Fibroblast of lung (primary cell): ENCODE measurements around the gene OTOG. TPM values are rescaled to one million over a fixed set of nuclear protein-coding genes. Genes with fewer than 3 reads are reported as not detected.

ENCODE experiments used
- DNase-seq, 2 donors: peaks; one replicate each; pipeline versions ENCODE4 v3.0.0 to v3.0.0-alpha.2; 2010; ENCODE audit warnings: low read depth in 2 of 2
- H2AFZ ChIP-seq: 2 replicates; pipeline ENCODE4 v1.5.1; 2012; ENCODE audit warnings: low read length, control low read depth, inconsistent platforms
- H3K27ac ChIP-seq: 2 replicates; pipeline ENCODE4 v1.5.1; 2011; ENCODE audit warnings: low read length, control low read depth; ENCODE audit not compliant: insufficient read depth
- H3K27me3 ChIP-seq: 2 replicates; pipeline ENCODE4 v1.5.1; 2011; ENCODE audit warnings: mild to moderate bottlenecking, low read length; ENCODE audit not compliant: control insufficient read depth, insufficient read depth
- H3K36me3 ChIP-seq: 2 replicates; pipeline ENCODE4 v1.5.1; 2011; ENCODE audit warnings: low read length; ENCODE audit not compliant: control insufficient read depth, insufficient read depth
- H3K4me1 ChIP-seq: 2 replicates; pipeline ENCODE4 v1.5.1; 2011; ENCODE audit warnings: low read length; ENCODE audit not compliant: control insufficient read depth, insufficient read depth; ENCODE audit errors: extremely low read depth
- H3K4me2 ChIP-seq: 2 replicates; pipeline ENCODE4 v1.5.1; 2011; ENCODE audit warnings: low read length, control low read depth; ENCODE audit not compliant: insufficient read depth; ENCODE audit errors: extremely low read depth
- H3K4me3 ChIP-seq, 4 experiments: fragments of 200-600 bp in 1 of 4; sonication (generic) in 1 of 4; replicated peaks in 1 of 4; 2 replicates each; pipeline ENCODE4 v1.5.1; 2011 to 2016; ENCODE audit warnings: low read length in 4 of 4, low read depth in 3 of 4, mild to moderate bottlenecking in 3 of 4, control low read depth in 2 of 4, inconsistent platforms in 1 of 4, mixed read lengths in 1 of 4; ENCODE audit not compliant: insufficient read depth in 1 of 4; ENCODE audit errors: control extremely low read depth in 1 of 4
- H3K79me2 ChIP-seq: 2 replicates; pipeline ENCODE4 v1.5.1; 2012; ENCODE audit warnings: mild to moderate bottlenecking, low read length, inconsistent platforms; ENCODE audit not compliant: control insufficient read depth, insufficient read depth
- H3K9ac ChIP-seq: 2 replicates; pipeline ENCODE4 v1.5.1; 2011; ENCODE audit warnings: mild to moderate bottlenecking, low read length, control low read depth; ENCODE audit not compliant: insufficient read depth
- H3K9me3 ChIP-seq: 2 replicates; pipeline ENCODE4 v1.5.1; 2012; ENCODE audit warnings: low read depth, low read length; ENCODE audit not compliant: control insufficient read depth, insufficient read depth
- H4K20me1 ChIP-seq: 2 replicates; pipeline ENCODE4 v1.5.1; 2011; ENCODE audit warnings: low read length; ENCODE audit not compliant: control insufficient read depth, insufficient read depth; ENCODE audit errors: extremely low read depth
- CTCF ChIP-seq, 2 donors: IDR thresholded peaks in 1 of 2; conservative IDR thresholded peaks in 1 of 2; 1 replicate in 1 of 2; 2 replicates in 1 of 2; pipeline ENCODE4 v1.5.1; 2011 to 2012; ENCODE audit warnings: low read length in 2 of 2, control low read depth in 1 of 2, inconsistent platforms in 1 of 2, low read depth in 1 of 2, mild to moderate bottlenecking in 1 of 2
- EZH2 ChIP-seq: IDR thresholded peaks from 2 replicates; pipeline ENCODE4 v1.5.1; 2012; ENCODE audit warnings: low read length, control low read depth, mild to moderate bottlenecking; ENCODE audit errors: missing control alignments
- polyA plus RNA-seq, 2 donors: library from polyadenylated mRNA; depleted of rRNA in 1 of 2; stranded (reverse) in 1 of 2; unstranded in 1 of 2; fragments of >200 nt; gene quantifications; 2 replicates each; pipeline ENCODE4 v1.2.1, GENCODE V29; 2011 to 2012; ENCODE audit warnings: missing spikeins in 1 of 2
- total RNA-seq: library from RNA; depleted of rRNA; stranded (reverse); fragments of >200 nt; gene quantifications from 2 replicates; pipeline ENCODE4 v1.2.1, GENCODE V29; 2014

Gene OTOG
- total and polyA plus RNA-seq, 2 donors (not counting 1 experiment from before 2014, with no cell fraction given), result not detected

DNA sequence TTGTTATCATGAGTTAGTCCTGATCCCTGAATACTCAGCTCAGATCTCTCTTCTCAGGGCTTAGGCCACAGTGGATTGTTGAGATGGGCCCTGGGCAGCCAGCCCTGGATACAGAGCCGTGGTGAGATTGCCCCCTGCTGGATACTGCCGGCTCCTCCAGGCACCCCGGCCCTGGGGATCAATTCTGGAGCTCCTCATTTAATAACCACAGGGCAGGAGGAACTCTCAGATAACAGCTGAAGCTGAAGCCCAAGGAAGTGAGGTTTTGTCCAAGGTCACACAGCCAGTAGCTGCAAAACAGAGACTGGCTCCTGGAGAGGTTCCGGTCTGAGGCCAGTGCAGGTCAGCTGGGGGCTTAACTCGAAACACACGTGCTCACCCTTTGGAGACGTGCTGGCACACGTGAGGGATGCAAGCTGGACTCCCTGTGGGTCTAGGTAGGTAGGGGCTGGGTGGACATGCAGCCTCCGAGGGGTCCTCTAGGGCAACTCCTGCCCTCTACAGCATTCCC, 18.8 kb upstream of the OTOG start:
- H2AFZ ChIP-seq, result no peak overlapping the region
- peak; percentile 11 to 35 for DNase-seq
- H3K4me3 ChIP-seq, result no peak overlapping the region
- H3K79me2 ChIP-seq, result no peaks in the 10 kb centered on the region
- H3K27me3 ChIP-seq, result peaks cover 2% of the 10 kb centered on the region
- no peaks in the 10 kb centered on the region for H3K36me3 ChIP-seq
- TF ChIP-seq CTCF (conservative IDR thresholded peaks at IDR 0.05 in 1 of 2, IDR thresholded peaks at IDR 0.05 in 1 of 2; ENCODE audit: low read depth in 1 of 2, low read length in 2 of 2), result peak; percentile 53 to 72
- no peak for TF ChIP-seq EZH2
- no peak overlapping the region for H3K9ac ChIP-seq
- H3K4me2 ChIP-seq, result no peak overlapping the region
- no peaks in the 10 kb centered on the region for H3K9me3 ChIP-seq
- no peaks in the 10 kb centered on the region for H4K20me1 ChIP-seq
- H3K27ac ChIP-seq, result no peak overlapping the region
- H3K4me1 ChIP-seq, result no peaks in the 10 kb centered on the region

DNA sequence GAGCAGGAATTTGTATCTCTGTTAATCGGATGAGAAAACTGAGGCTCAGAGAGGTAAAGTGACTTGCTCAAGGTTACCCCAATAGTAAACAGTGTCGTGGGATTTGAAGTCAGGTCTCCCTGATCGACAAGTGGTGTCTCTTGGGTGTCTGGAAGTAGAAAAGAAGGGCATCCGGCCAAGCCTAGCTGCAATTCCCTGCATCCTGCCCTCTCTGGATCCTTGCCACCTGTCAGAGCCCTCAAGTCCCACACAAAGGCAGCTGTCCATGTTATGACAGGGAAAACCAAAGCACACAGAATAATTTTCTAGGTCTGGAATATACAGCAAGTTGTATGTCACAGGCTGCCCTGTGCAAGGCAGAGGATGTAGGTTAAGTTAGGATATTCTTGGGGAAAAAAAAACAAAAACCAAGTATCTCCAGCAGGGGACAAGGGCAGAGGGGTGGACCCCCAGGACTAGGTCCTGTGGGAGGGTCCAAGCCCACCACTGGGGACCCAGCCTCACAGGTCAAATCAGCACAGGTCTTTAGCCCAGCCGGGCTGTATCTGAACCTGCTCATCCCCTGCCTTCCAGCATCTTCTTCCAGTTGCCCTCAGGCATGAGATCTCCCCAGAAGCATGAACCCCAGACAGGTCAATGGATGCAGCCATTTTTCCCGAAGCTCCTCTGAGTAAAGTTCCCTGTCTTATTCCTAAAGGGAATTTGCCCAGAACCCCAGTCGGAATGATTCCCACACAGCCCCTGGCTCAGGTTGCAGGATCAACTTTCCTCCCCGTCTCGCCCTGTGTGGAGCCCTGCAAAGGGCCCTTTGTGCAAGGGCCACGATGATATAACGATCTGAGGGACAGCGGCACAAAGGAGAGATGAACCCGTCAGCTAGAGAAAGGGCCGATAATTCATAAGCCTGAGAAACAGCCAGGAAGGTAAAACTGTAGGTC, 17.9 kb upstream of the OTOG start:
- TF ChIP-seq EZH2, result no peak
- no peak for TF ChIP-seq CTCF (conservative IDR thresholded peaks at IDR 0.05 in 1 of 2, IDR thresholded peaks at IDR 0.05 in 1 of 2; ENCODE audit: low read depth in 1 of 2, low read length in 2 of 2)
- Histone ChIP-seq H3K9ac (no peak overlapping the region), H3K4me1 (no peaks in the 10 kb centered on the region), H3K9me3 (no peaks in the 10 kb centered on the region), H3K27me3 (peaks cover 2% of the 10 kb centered on the region), H3K4me3 (no peak overlapping the region), H3K79me2 (no peaks in the 10 kb centered on the region), H3K36me3 (no peaks in the 10 kb centered on the region), H3K4me2 (no peak overlapping the region), H2AFZ (no peak overlapping the region), H4K20me1 (no peaks in the 10 kb centered on the region), H3K27ac (no peak overlapping the region)
- DNase-seq, result no peak

DNA sequence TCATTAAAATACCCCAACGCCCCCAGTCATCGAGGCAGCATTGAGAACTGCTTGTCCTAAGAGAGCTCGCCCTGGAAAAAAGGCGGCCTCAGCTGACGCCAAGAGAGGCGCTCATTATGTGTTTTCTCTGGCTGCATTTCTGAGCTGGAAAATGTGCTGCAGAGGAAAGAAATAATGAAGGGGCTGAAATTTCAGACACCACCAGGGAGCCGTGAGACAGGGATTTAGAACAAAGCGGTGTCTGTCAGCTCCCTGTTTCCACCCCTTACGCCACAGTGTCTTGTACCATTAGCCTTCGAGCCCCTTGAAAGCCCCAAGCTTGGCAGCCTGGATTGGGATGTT, 17.2 kb upstream of the OTOG start:
- Histone ChIP-seq H4K20me1 (no peaks in the 10 kb centered on the region), H3K27me3 (peaks cover 2% of the 10 kb centered on the region), H3K36me3 (no peaks in the 10 kb centered on the region), H2AFZ (no peak overlapping the region), H3K79me2 (no peaks in the 10 kb centered on the region), H3K4me3 (no peak overlapping the region), H3K9me3 (no peaks in the 10 kb centered on the region), H3K27ac (no peak overlapping the region), H3K4me2 (no peak overlapping the region), H3K9ac (no peak overlapping the region), H3K4me1 (no peaks in the 10 kb centered on the region)
- TF ChIP-seq CTCF (conservative IDR thresholded peaks at IDR 0.05 in 1 of 2, IDR thresholded peaks at IDR 0.05 in 1 of 2; ENCODE audit: low read depth in 1 of 2, low read length in 2 of 2) (no peak), EZH2 (no peak)
- DNase-seq, result no peak
